Right lobe of liver (tissue), 6 donors: ENCODE results near the gene CERS2. TPM values are rescaled to one million over a fixed set of nuclear protein-coding genes. Genes with fewer than 3 reads are reported as not detected.

Experiments used
- ATAC-seq, 4 donors: fragments of 200-7000 bp; cut with Tn5 transposase; one replicate each; pipeline ENCODE4 v1.9.1; 2020; ENCODE audit warnings: mild to moderate bottlenecking in 4 of 4, moderate library complexity in 4 of 4
- DNase-seq, 3 donors: peaks; one replicate each; pipeline ENCODE4 v3.0.0-alpha.2; 2020
- H3K27ac ChIP-seq, 3 donors: fragments of 200-600 bp; one replicate each; pipeline ENCODE4 v1.8.0; 2022
- H3K27me3 ChIP-seq, 2 donors: fragments of 200-600 bp; one replicate each; pipeline ENCODE4 v1.8.0; 2022
- H3K36me3 ChIP-seq, 4 donors: fragments of 200-600 bp; sonication (generic) in 1 of 4; one replicate each; pipeline versions ENCODE4 v1.5.1 to v1.8.0; 2017 to 2022; ENCODE audit warnings: control low read depth in 1 of 4
- H3K4me1 ChIP-seq, 4 donors: fragments of 200-600 bp; sonication (generic) in 1 of 4; one replicate each; pipeline versions ENCODE4 v1.5.1 to v1.8.0; 2017 to 2022; ENCODE audit warnings: control low read depth in 1 of 4
- H3K4me3 ChIP-seq, 3 donors: fragments of 200-600 bp; one replicate each; pipeline ENCODE4 v1.8.0; 2022
- H3K9me3 ChIP-seq, 4 donors: fragments of 200-600 bp; sonication (generic) in 1 of 4; one replicate each; pipeline versions ENCODE4 v1.5.1 to v1.8.0; 2017 to 2022; ENCODE audit warnings: control low read depth in 1 of 4
- CTCF ChIP-seq, 4 donors: fragments of 200-600 bp in 3 of 4; fragments of 450-650 bp in 1 of 4; IDR thresholded peaks; one replicate each; pipeline versions ENCODE4 v1.5.1 to v1.8.0; 2016 to 2022; ENCODE audit warnings: antibody characterized with exemption in 4 of 4, mild to moderate bottlenecking in 2 of 4
- POLR2A ChIP-seq: fragments of 450-650 bp; IDR thresholded peaks from one replicate; pipeline ENCODE4 v1.6.1; 2017; ENCODE audit warnings: antibody characterized with exemption, mild to moderate bottlenecking
- WGBS: methylation state at CpG from one replicate; pipeline ENCODE4 v1.1.6; 2018; ENCODE audit warnings: low coverage, low lambda C conversion rate; ENCODE audit not compliant: insufficient coverage; ENCODE audit errors: missing lambda C conversion rate; 5-methylcytosine and 5-hydroxymethylcytosine counted together
- intact Hi-C, 2 donors: fragments of 100-400 bp; cut with DNase I; formaldehyde crosslinking; loops; one replicate each; pipeline versions ENCODE4 v1.11.2 to v1.14.1; 2022
- total RNA-seq, 6 experiments: library from RNA; depleted of rRNA in 2 of 6; stranded (reverse); fragments of >200 nt in 2 of 6; fragmentation: NEBNext Ultra II Directional in 3 of 6; extraction: Animal tissue kit (Norgen Biotek cat#: 25700) in 3 of 6; gene quantifications; one replicate each; pipeline versions ENCODE4 v1.1.0 to v1.2.4, GENCODE V29; 2016 to 2023
- donor health status: DM: no; HTN: yes; CAD: no.
- donor health status: DM: no; HTN: no; CAD: no.
- donor health status: DM: no; HTN: no; CAD: no.
- donor health status: DM: no; HTN: yes; CAD: no.
- donor health status: DM: no; HTN: yes; CAD: no.

CERS2 gene
- total RNA-seq, 6 experiments from 2014 or later = 298 to 572 (median 459) TPM

- intact Hi-C loops = loop anchor here in 1 of 2 donors (10.0 kb wide), 1 partner anchor 67 kb away; no protein-coding TSS in a partner anchor
- H3K27me3 ChIP-seq = no peaks in the 10 kb centered on the region
- H3K27ac ChIP-seq = no peak overlapping the region
- H3K36me3 ChIP-seq = peaks cover 0 to 49% (median 13%) of the 10 kb centered on the region in 4 donors
- peaks cover 0 to 8% (median 3%) of the 10 kb centered on the region in 4 donors for H3K4me1 ChIP-seq
- 82% methylated on average over 3 of the region's 3 CpGs for whole genome bisulfite sequencing
- DNase-seq = no peak
- no peak for ATAC-seq
- no peak overlapping the region for H3K4me3 ChIP-seq
- H3K9me3 ChIP-seq = no peaks in the 10 kb centered on the region
- no peak for TF ChIP-seq CTCF (IDR thresholded peaks at IDR 0.05)
- no peak for TF ChIP-seq POLR2A
Observed at GRCh38 chr1:150928286-150928685, 46.3 kb downstream of the CERS2 start.

GRCh38 chr1:150927624-150928023 lies 47.0 kb downstream of the CERS2 start:
- DNase-seq (no peak), ATAC-seq (no peak)
- H3K4me1 ChIP-seq = peaks cover 0 to 8% (median 3%) of the 10 kb centered on the region in 4 donors
- no peaks in the 10 kb centered on the region for H3K27me3 ChIP-seq
- no peak overlapping the region for H3K27ac ChIP-seq
- intact Hi-C loops = loop anchor here in 1 of 2 donors (10.0 kb wide), 1 partner anchor 67 kb away; no protein-coding TSS in a partner anchor
- TF ChIP-seq POLR2A (no peak), CTCF (IDR thresholded peaks at IDR 0.05) (no peak)
- H3K9me3 ChIP-seq = no peaks in the 10 kb centered on the region
- peaks cover 0 to 45% (median 13%) of the 10 kb centered on the region in 4 donors for H3K36me3 ChIP-seq
- H3K4me3 ChIP-seq = no peak overlapping the region
- WGBS = 89% methylated on average over 4 of the region's 4 CpGs

- intact Hi-C loops = loop anchor here in 1 of 2 donors (10.0 kb wide), 1 partner anchor 69 kb away; no protein-coding TSS in a partner anchor
- ATAC-seq (peak; percentile 95 to 99 (median 98)), DNase-seq (peak; percentile 94 to 97 (median 96))
- Histone ChIP-seq H3K27me3 (no peaks in the 10 kb centered on the region), H3K27ac (peak within 1 kb of the TSS; percentile 63 to 77 (median 66)), H3K9me3 (no peaks in the 10 kb centered on the region), H3K36me3 (peaks cover 0 to 31% (median 13%) of the 10 kb centered on the region in 4 donors), H3K4me1 (peaks cover 0 to 14% (median 3%) of the 10 kb centered on the region in 4 donors), H3K4me3 (peak within 1 kb of the TSS; percentile 60 to 69 (median 67))
- under 1% methylated on average over 30 of the region's 39 CpGs for WGBS
- TF ChIP-seq POLR2A (peak; percentile 28), CTCF (IDR thresholded peaks at IDR 0.05) (peak in 1 of 4 donors; percentile 13)
Observed at GRCh38 chr1:150926097-150926741, 48.4 kb downstream of the CERS2 start, which contains the start of gene SETDB1. SETDB1 (plus strand) TSS chr1:150926363; CDS start chr1:150927715, 1,352 bp downstream.

GRCh38 chr1:150925080-150925479 lies 49.6 kb downstream of the CERS2 start:
- Histone ChIP-seq H3K27ac (peak overlapping the region in 1 of 3 donors; percentile 66), H3K4me1 (peaks cover 0 to 14% (median 3%) of the 10 kb centered on the region in 4 donors), H3K27me3 (no peaks in the 10 kb centered on the region), H3K9me3 (no peaks in the 10 kb centered on the region), H3K4me3 (peak overlapping the region in 2 of 3 donors; percentile 67 to 69), H3K36me3 (peaks cover 0 to 19% (median 8%) of the 10 kb centered on the region in 4 donors)
- 86% methylated on average over 23 of the region's 23 CpGs for whole genome bisulfite sequencing
- TF ChIP-seq POLR2A (no peak), CTCF (IDR thresholded peaks at IDR 0.05) (no peak)
- peak in 1 of 3 donors; percentile 50 for DNase-seq
- ATAC-seq = no peak
- intact Hi-C loops = loop anchor here in 1 of 2 donors (10.0 kb wide), 1 partner anchor 70 kb away; no protein-coding TSS in a partner anchor
